ENCODE measurements around the gene MTARC1. TPM values are rescaled to one million over a fixed set of nuclear protein-coding genes. Genes with fewer than 3 reads are reported as not detected.
A peak's percentile ranks its signal among the peaks of the same experiment; 100 is the strongest.

The MTARC1 gene
- total and polyA plus RNA-seq, 4 donors = 14.3 to 31.6 (median 23.7) TPM

DNA sequence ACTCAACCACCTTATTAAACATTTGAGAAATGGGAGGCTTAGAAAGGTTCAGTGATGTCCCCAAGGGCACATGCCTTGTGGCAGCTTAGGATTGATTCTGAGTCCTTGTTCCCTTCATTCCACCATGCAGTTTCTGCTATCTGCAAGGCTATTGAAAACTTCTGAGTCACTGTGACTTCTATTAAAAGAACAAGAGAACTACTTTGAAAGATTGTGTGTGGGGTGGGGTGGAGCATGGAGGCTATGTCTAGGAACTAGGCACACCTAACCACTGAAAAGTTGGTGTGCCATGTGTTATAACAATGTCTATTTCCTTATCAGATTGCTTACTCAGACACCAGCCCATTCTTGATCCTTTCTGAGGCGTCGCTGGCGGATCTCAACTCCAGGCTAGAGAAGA, 10.8 kb downstream of the MTARC1 start:
- WGBS (ENCODE audit: insufficient coverage) = 100% methylated on average over 1 of the region's 3 CpGs
- H3K27ac ChIP-seq (ENCODE audit: low read depth, low read length) = no peak overlapping the region
- H3K9me3 ChIP-seq (ENCODE audit: control insufficient read depth, insufficient read depth, low read length) = no peaks in the 10 kb centered on the region
- H3K36me3 ChIP-seq (ENCODE audit: control insufficient read depth, insufficient read depth, low read length) = peaks cover 39% of the 10 kb centered on the region
- H3K4me1 ChIP-seq (ENCODE audit: control insufficient read depth, insufficient read depth, low read length) = no peaks in the 10 kb centered on the region
- no peaks in the 10 kb centered on the region for H3K27me3 ChIP-seq (ENCODE audit: control insufficient read depth, insufficient read depth, low read length)
- DNase-seq (ENCODE audit: low read depth in 4 of 6, low spot score in 6 of 6) = no peak
- H3K4me3 ChIP-seq (ENCODE audit: low read depth, low read length) = no peak overlapping the region

DNA sequence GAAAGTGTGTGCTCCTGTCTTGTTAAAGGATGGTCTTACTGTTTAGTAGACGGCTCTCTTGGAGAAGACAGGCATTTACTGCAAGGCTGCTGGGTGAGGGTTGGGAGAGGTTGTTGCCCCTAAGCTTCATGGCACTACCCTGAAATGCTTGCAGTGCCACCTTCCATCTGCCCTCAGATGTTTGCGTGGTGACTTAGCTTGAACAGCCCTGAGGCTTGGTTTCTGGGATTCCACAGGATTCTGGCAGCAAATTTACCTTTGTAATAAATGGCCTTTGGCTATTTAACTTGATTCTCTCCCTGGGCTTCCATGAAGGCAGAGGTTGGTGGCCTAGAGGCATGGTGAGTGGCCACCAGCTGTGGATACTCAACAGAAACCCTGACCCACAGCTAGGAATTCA, 11.6 kb downstream of the MTARC1 start:
- Histone ChIP-seq H3K27ac (ENCODE audit: low read depth, low read length) (no peak overlapping the region), H3K36me3 (ENCODE audit: control insufficient read depth, insufficient read depth, low read length) (peaks cover 39% of the 10 kb centered on the region), H3K4me1 (ENCODE audit: control insufficient read depth, insufficient read depth, low read length) (no peaks in the 10 kb centered on the region), H3K4me3 (ENCODE audit: low read depth, low read length) (no peak overlapping the region), H3K27me3 (ENCODE audit: control insufficient read depth, insufficient read depth, low read length) (no peaks in the 10 kb centered on the region), H3K9me3 (ENCODE audit: control insufficient read depth, insufficient read depth, low read length) (no peaks in the 10 kb centered on the region)
- DNase-seq (ENCODE audit: low read depth in 4 of 6, low spot score in 6 of 6) = no peak
- 91% methylated on average over 2 of the region's 2 CpGs for WGBS (ENCODE audit: insufficient coverage)

DNA sequence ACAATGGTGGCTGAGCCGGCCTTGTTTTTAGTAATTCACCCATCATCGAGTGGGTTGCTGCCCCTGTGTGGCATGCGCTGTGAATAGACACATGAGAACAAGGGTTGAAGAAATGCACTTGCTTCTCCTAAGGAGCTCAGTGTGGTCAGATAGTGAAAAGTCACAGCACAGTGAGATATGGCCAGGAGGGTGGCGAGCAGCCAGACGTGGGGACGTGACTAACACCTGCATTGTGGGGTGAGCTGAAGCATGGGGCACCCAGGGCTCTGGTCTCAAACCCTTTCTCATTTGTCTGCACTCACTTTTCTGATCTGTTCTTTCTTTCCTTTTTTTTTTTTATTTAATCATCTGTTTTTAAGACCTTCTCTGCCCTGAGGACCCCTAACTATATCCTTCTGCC, 13.5 kb downstream of the MTARC1 start:
- peaks cover 44% of the 10 kb centered on the region for H3K36me3 ChIP-seq (ENCODE audit: control insufficient read depth, insufficient read depth, low read length)
- H3K4me1 ChIP-seq (ENCODE audit: control insufficient read depth, insufficient read depth, low read length) = no peaks in the 10 kb centered on the region
- no peak overlapping the region for H3K27ac ChIP-seq (ENCODE audit: low read depth, low read length)
- H3K9me3 ChIP-seq (ENCODE audit: control insufficient read depth, insufficient read depth, low read length) = no peaks in the 10 kb centered on the region
- H3K27me3 ChIP-seq (ENCODE audit: control insufficient read depth, insufficient read depth, low read length) = no peaks in the 10 kb centered on the region
- no peak overlapping the region for H3K4me3 ChIP-seq (ENCODE audit: low read depth, low read length)
- DNase-seq (ENCODE audit: low read depth in 4 of 6, low spot score in 6 of 6) = no peak
- WGBS (ENCODE audit: insufficient coverage) = 87% methylated on average over 6 of the region's 6 CpGs

DNA sequence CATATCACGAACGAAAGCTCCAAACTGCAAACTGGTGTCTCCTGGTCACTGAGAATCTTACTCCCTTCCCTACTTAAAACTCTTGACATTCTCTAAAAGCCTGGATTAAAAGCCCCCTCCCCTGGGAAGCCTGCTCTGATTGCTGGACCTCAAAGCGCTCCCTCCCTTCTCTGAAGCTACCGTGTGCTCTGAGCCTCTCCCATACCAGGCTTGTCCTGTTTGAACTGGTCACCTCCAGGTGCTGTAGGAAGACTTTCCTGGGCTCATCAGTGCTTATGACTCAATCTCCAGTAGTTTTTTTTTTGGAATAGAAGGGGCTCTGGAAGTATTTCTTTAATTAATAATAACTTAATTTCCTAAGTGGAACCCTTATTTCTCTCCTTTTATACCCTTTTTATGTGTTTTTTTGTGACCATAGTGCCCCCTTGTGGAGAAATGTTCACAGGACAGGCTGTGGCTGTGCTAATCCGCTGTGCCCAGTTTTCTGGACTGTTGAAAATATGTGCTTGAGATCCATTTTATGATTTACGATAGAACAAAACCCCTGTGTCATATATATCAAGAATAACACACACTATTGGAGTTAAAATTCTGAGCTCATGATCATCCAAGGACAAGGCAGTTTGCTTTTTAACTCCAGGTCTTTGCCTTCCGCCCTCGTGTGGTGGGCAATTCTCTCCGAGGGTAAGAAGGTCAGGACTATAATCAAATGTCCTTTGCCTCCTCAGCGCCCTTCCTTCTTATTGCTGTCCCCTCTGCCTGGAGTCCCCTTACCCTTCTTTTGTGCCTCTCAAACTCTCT, 16.9 kb downstream of the MTARC1 start:
- Histone ChIP-seq H3K27ac (ENCODE audit: low read depth, low read length) (no peak overlapping the region), H3K36me3 (ENCODE audit: control insufficient read depth, insufficient read depth, low read length) (peaks cover 41% of the 10 kb centered on the region), H3K27me3 (ENCODE audit: control insufficient read depth, insufficient read depth, low read length) (no peaks in the 10 kb centered on the region), H3K4me1 (ENCODE audit: control insufficient read depth, insufficient read depth, low read length) (peaks cover 11% of the 10 kb centered on the region), H3K4me3 (ENCODE audit: low read depth, low read length) (no peak overlapping the region), H3K9me3 (ENCODE audit: control insufficient read depth, insufficient read depth, low read length) (no peaks in the 10 kb centered on the region)
- 81% methylated on average over 8 of the region's 10 CpGs for WGBS (ENCODE audit: insufficient coverage)
- DNase-seq (ENCODE audit: low read depth in 4 of 6, low spot score in 6 of 6) = peak in 2 of 6 donors; percentile 62 to 79

DNA sequence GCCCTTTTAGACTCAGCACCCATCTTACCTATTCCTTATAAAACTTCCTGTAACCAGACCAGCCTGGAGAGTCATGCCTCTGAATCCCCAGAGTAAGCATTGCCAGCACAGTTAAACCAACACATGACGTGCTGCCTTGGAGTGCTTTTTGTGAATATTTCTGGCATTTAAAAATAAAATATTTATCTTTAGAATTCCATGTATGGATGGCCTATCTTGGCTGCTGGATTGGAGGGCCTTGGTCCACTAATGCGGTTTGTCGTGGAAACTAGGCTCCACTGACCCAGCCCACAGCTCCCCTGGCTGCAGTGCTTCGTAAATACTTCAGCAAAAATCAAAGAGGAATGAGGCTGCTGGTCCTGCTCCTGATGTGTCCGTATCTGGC, 17.5 kb downstream of the MTARC1 start:
- no peaks in the 10 kb centered on the region for H3K27me3 ChIP-seq (ENCODE audit: control insufficient read depth, insufficient read depth, low read length)
- H3K36me3 ChIP-seq (ENCODE audit: control insufficient read depth, insufficient read depth, low read length) = peaks cover 41% of the 10 kb centered on the region
- H3K4me3 ChIP-seq (ENCODE audit: low read depth, low read length) = no peak overlapping the region
- H3K4me1 ChIP-seq (ENCODE audit: control insufficient read depth, insufficient read depth, low read length) = peaks cover 11% of the 10 kb centered on the region
- H3K9me3 ChIP-seq (ENCODE audit: control insufficient read depth, insufficient read depth, low read length) = no peaks in the 10 kb centered on the region
- 92% methylated on average over 3 of the region's 5 CpGs for WGBS (ENCODE audit: insufficient coverage)
- DNase-seq (ENCODE audit: low read depth in 4 of 6, low spot score in 6 of 6) = no peak
- H3K27ac ChIP-seq (ENCODE audit: low read depth, low read length) = no peak overlapping the region

DNA sequence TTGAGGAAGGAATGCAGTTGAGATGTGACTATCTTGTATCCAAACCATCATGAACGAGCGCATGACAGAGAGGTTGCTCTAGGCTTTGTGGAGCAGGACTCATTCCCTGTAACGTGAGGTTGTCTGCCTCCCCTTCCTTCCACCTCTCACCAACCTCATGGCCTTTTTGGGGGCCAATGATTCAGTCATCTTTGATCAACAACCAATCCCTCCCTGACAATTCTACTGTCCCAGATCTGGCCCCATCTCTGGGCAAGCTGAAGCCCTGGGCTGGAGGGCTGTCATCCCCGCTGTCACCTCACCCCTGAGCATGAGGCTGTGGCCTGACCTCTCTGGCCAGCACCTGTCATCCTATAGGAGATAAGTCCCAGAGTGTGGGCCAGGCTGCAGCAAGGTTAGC, 19.7 kb downstream of the MTARC1 start:
- 100% methylated on average over 3 of the region's 4 CpGs for WGBS (ENCODE audit: insufficient coverage)
- Histone ChIP-seq H3K36me3 (ENCODE audit: control insufficient read depth, insufficient read depth, low read length) (peaks cover 21% of the 10 kb centered on the region), H3K4me3 (ENCODE audit: low read depth, low read length) (no peak overlapping the region), H3K27ac (ENCODE audit: low read depth, low read length) (no peak overlapping the region), H3K4me1 (ENCODE audit: control insufficient read depth, insufficient read depth, low read length) (peaks cover 16% of the 10 kb centered on the region), H3K9me3 (ENCODE audit: control insufficient read depth, insufficient read depth, low read length) (no peaks in the 10 kb centered on the region), H3K27me3 (ENCODE audit: control insufficient read depth, insufficient read depth, low read length) (no peaks in the 10 kb centered on the region)
- no peak for DNase-seq (ENCODE audit: low read depth in 4 of 6, low spot score in 6 of 6)

DNA sequence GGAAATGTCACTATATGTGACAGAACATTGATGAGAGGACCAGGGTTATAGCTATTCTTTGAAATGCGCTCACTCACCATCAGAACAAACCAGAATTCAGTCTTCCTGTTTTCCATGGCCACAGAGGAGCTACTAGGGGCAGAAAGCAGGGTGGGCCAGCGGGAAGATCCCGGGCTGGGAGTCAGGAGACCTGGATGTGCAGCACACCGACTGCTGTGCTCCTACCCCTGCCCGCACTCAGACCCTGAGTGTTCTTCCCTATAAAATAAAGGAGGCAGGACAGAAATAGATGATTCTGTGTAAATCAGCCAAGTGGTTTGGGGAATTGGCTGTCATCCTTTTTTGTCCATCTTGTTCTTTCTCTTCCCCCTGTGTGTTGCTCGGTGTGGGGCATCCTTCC, 21.0 kb downstream of the MTARC1 start:
- WGBS (ENCODE audit: insufficient coverage) = 85% methylated on average over 2 of the region's 6 CpGs
- Histone ChIP-seq H3K9me3 (ENCODE audit: control insufficient read depth, insufficient read depth, low read length) (no peaks in the 10 kb centered on the region), H3K27me3 (ENCODE audit: control insufficient read depth, insufficient read depth, low read length) (no peaks in the 10 kb centered on the region), H3K27ac (ENCODE audit: low read depth, low read length) (no peak overlapping the region), H3K4me1 (ENCODE audit: control insufficient read depth, insufficient read depth, low read length) (peaks cover 16% of the 10 kb centered on the region), H3K4me3 (ENCODE audit: low read depth, low read length) (no peak overlapping the region), H3K36me3 (ENCODE audit: control insufficient read depth, insufficient read depth, low read length) (peaks cover 14% of the 10 kb centered on the region)
- no peak for DNase-seq (ENCODE audit: low read depth in 4 of 6, low spot score in 6 of 6)

DNA sequence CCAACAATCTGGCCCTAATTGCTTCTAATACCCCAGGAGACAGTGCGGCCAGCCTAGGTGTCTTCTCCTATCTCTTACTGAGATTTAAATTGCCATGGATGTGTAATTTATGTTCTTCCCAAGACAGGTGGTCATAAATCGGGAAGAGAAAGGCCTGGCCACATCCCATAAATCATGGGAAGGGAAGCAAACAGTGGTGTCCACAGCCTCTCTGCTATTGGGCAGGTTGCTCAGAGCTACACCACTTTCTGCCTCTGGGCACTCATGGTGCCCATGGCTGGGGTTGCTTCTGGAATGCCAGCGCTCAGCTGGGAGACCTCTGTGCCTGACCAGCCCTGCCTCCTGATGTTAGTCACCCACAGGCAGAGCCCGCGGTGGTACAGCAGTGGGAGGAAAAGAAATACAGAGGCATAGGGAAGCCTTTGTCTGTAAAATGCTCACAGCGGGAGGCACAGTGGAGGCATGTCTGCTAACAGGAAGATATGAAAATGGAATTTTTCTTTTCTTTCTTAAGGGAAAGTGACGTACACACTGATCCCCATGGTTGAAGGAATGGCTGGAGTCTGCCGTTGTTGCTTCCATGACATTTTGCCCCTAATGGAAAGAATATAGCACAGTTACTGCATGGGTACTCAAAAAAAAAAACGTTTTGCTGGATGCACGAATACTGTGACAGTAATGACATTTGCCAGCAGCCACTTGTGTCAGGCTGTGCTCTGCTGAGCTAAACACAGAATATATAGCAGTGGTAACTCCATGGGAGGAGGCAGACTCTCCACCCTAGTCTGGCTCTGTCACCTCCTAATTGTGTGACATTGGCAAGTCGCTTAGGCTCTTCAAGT, 21.9 kb downstream of the MTARC1 start:
- no peak overlapping the region for H3K4me3 ChIP-seq (ENCODE audit: low read depth, low read length)
- H3K9me3 ChIP-seq (ENCODE audit: control insufficient read depth, insufficient read depth, low read length) = no peaks in the 10 kb centered on the region
- peak in 2 of 6 donors; percentile 43 to 45 for DNase-seq (ENCODE audit: low read depth in 4 of 6, low spot score in 6 of 6)
- WGBS (ENCODE audit: insufficient coverage) = 57% methylated on average over 9 of the region's 11 CpGs
- no peaks in the 10 kb centered on the region for H3K27me3 ChIP-seq (ENCODE audit: control insufficient read depth, insufficient read depth, low read length)
- H3K27ac ChIP-seq (ENCODE audit: low read depth, low read length) = peak overlapping the region; percentile 71
- H3K36me3 ChIP-seq (ENCODE audit: control insufficient read depth, insufficient read depth, low read length) = peaks cover 19% of the 10 kb centered on the region
- peaks cover 16% of the 10 kb centered on the region for H3K4me1 ChIP-seq (ENCODE audit: control insufficient read depth, insufficient read depth, low read length)

DNA sequence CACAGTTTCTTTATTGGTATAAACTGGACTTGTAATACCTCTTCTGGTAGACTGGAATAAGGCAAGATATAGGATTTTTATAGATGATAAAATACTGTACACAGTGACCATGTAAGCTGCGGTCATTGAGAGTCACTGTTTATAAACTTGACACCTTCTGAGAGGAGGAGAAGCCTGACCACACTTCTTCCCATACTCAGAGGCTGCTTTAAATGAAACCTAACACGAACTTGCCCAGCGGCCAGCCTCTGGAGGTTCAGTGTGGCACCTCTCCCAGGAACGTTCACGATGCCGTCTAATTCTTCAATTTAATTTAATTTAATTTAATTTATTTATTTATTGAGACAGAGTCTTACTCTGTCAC, 22.5 kb downstream of the MTARC1 start:
- no peak overlapping the region for H3K4me3 ChIP-seq (ENCODE audit: low read depth, low read length)
- H3K9me3 ChIP-seq (ENCODE audit: control insufficient read depth, insufficient read depth, low read length) = no peaks in the 10 kb centered on the region
- H3K4me1 ChIP-seq (ENCODE audit: control insufficient read depth, insufficient read depth, low read length) = peaks cover 16% of the 10 kb centered on the region
- WGBS (ENCODE audit: insufficient coverage) = no CpG with 5 or more reads among the region's 6 CpGs
- H3K36me3 ChIP-seq (ENCODE audit: control insufficient read depth, insufficient read depth, low read length) = peaks cover 19% of the 10 kb centered on the region
- H3K27me3 ChIP-seq (ENCODE audit: control insufficient read depth, insufficient read depth, low read length) = no peaks in the 10 kb centered on the region
- no peak for DNase-seq (ENCODE audit: low read depth in 4 of 6, low spot score in 6 of 6)
- peak overlapping the region; percentile 71 for H3K27ac ChIP-seq (ENCODE audit: low read depth, low read length)

All from spinal cord (tissue), 10 donors.